GM12891 (cell line): ENCODE data around the gene LRTM1.

Source experiments
- POLR2A ChIP-seq: IDR thresholded peaks from 2 replicates; pipeline ENCODE4 v1.6.1; 2011; ENCODE audit warnings: low read depth, low read length, control low read depth
- POLR2AphosphoS5 ChIP-seq: IDR thresholded peaks from 2 replicates; pipeline ENCODE4 v1.6.1; 2011; ENCODE audit warnings: low read depth, low read length, control low read depth
- SPI1 ChIP-seq: IDR thresholded peaks from 2 replicates; pipeline ENCODE4 v1.6.1; 2011; ENCODE audit warnings: low read depth, low read length, control low read depth
- TAF1 ChIP-seq: IDR thresholded peaks from 2 replicates; pipeline ENCODE4 v1.6.1; 2011; ENCODE audit warnings: low read depth, low read length, control low read depth

GRCh38 chr3:54954521-54954920 lies 26.7 kb upstream of the LRTM1 start:
- TF ChIP-seq POLR2A (no peak), TAF1 (no peak), POLR2AphosphoS5 (no peak), SPI1 (no peak)
